Tibial nerve (tissue), 4 donors: ENCODE results near the gene DGKQ. TPM values are rescaled to one million over a fixed set of nuclear protein-coding genes. Genes with fewer than 3 reads are reported as not detected.

Source experiments
- DNase-seq, 2 donors: peaks; one replicate each; pipeline ENCODE4 v3.0.0-alpha.2; 2019; ENCODE audit warnings: low spot score in 2 of 2
- H3K27ac ChIP-seq, 4 donors: fragments of 200-600 bp; sonication (generic) in 3 of 4; one replicate each; pipeline ENCODE4 v1.5.1; 2017 to 2019; ENCODE audit warnings: mild to moderate bottlenecking in 1 of 4
- H3K27me3 ChIP-seq, 2 donors: fragments of 200-600 bp; sonication (generic) in 1 of 2; one replicate each; pipeline versions ENCODE4 v1.5.1 to v1.6.0; 2017 to 2019
- H3K36me3 ChIP-seq, 3 donors: fragments of 200-600 bp; sonication (generic); one replicate each; pipeline ENCODE4 v1.5.1; 2018 to 2019
- H3K4me1 ChIP-seq, 4 donors: fragments of 200-600 bp; sonication (generic) in 3 of 4; one replicate each; pipeline ENCODE4 v1.5.1; 2017 to 2019
- H3K4me3 ChIP-seq, 4 donors: fragments of 200-600 bp; sonication (generic) in 3 of 4; one replicate each; pipeline ENCODE4 v1.5.1; 2017 to 2019; ENCODE audit warnings: mild to moderate bottlenecking in 1 of 4, moderate library complexity in 1 of 4
- H3K9me3 ChIP-seq, 4 donors: fragments of 200-600 bp; sonication (generic) in 3 of 4; one replicate each; pipeline ENCODE4 v1.5.1; 2017 to 2019
- EP300 ChIP-seq, 2 donors: sonication (generic); formaldehyde crosslinking; IDR thresholded peaks; one replicate each; pipeline ENCODE4 v1.6.1; 2017; ENCODE audit warnings: antibody characterized with exemption in 2 of 2, mild to moderate bottlenecking in 1 of 2
- POLR2A ChIP-seq, 2 donors: fragments of 450-650 bp; IDR thresholded peaks; one replicate each; pipeline ENCODE4 v1.6.1; 2017; ENCODE audit warnings: antibody characterized with exemption in 2 of 2, mild to moderate bottlenecking in 2 of 2, moderate library complexity in 2 of 2
- WGBS, 2 donors: methylation state at CpG; one replicate each; pipeline ENCODE4 v1.1.5; 2018; 5-methylcytosine and 5-hydroxymethylcytosine counted together
- total RNA-seq, 4 donors: library from RNA; depleted of rRNA; stranded (reverse); fragments of >200 nt; gene quantifications; one replicate each; pipeline ENCODE4 v1.1.0, GENCODE V29; 2016
- TF ChIP-seq, protein P1 (sequence below), 5 experiments: fragments of 200-600 bp in 3 of 5; fragments of 450-650 bp in 2 of 5; sonication (generic) in 3 of 5; IDR thresholded peaks; one replicate each; pipeline ENCODE4 v1.5.1; 2016 to 2019; ENCODE audit warnings: antibody characterized with exemption in 5 of 5, mild to moderate bottlenecking in 3 of 5, moderate library complexity in 2 of 5

The DGKQ gene
- total RNA-seq, 4 donors from 2014 or later: 9.0 to 23.4 (median 13.6) TPM

DNA sequence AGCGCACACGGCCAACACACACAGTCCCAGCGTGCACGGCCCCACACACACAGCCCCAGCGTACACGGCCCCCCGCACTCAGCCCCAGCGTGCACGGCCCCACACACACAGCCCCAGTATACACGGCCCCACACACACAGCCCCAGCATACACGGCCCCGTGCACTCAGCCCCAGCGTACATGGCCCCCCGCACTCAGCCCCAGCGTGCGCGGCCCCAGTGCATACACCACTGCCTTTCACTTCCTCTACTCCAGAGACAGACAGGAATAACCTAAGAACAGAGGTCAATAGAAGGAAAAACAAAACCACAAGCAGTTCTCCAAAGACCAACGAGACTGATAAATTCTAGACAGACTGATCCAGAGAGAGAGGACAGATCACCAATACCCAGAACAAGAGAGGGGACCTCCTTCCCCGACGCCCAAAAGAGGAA lies 58.3 kb downstream of the DGKQ start:
- H3K27me3 ChIP-seq: no peaks in the 10 kb centered on the region
- H3K36me3 ChIP-seq: peaks cover 0 to 22% (median 7%) of the 10 kb centered on the region in 3 donors
- DNase-seq: no peak
- peak overlapping the region in 2 of 4 donors; percentile 28 to 41 for H3K27ac ChIP-seq
- WGBS, 2 donors: 33 to 44% methylated on average over 16 to 20 of the region's 20 CpGs
- no peaks in the 10 kb centered on the region for H3K9me3 ChIP-seq
- peak overlapping the region in 1 of 4 donors; percentile 12 for H3K4me3 ChIP-seq
- no peak for TF ChIP-seq EP300 (IDR thresholded peaks at IDR 0.05)
- TF ChIP-seq POLR2A (IDR thresholded peaks at IDR 0.05): no peak
- TF ChIP-seq, protein P1, sequence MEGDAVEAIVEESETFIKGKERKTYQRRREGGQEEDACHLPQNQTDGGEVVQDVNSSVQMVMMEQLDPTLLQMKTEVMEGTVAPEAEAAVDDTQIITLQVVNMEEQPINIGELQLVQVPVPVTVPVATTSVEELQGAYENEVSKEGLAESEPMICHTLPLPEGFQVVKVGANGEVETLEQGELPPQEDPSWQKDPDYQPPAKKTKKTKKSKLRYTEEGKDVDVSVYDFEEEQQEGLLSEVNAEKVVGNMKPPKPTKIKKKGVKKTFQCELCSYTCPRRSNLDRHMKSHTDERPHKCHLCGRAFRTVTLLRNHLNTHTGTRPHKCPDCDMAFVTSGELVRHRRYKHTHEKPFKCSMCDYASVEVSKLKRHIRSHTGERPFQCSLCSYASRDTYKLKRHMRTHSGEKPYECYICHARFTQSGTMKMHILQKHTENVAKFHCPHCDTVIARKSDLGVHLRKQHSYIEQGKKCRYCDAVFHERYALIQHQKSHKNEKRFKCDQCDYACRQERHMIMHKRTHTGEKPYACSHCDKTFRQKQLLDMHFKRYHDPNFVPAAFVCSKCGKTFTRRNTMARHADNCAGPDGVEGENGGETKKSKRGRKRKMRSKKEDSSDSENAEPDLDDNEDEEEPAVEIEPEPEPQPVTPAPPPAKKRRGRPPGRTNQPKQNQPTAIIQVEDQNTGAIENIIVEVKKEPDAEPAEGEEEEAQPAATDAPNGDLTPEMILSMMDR (IDR thresholded peaks at IDR 0.05): no peak
- H3K4me1 ChIP-seq: peaks cover 0 to 43% (median 8%) of the 10 kb centered on the region in 4 donors

DNA sequence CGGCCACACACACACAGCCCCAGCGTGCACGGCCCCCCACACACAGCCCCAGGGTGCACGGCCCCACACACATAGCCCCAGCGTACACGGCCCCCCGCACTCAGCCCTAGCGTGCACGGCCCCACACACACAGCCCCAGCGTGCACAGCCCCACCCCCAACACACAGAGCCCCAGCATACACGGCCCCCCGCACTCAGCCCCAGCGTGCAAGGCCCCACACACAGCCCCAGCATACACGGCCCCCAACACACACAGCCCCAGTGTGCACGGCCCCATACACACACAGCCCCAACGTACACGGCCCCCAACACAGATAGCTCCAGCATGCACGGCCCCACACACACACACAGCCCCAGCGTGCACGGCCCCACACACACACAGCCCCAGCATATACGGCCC lies 58.8 kb downstream of the DGKQ start:
- peaks cover 0 to 43% (median 8%) of the 10 kb centered on the region in 4 donors for H3K4me1 ChIP-seq
- no peaks in the 10 kb centered on the region for H3K27me3 ChIP-seq
- H3K36me3 ChIP-seq: peaks cover 0 to 27% (median 10%) of the 10 kb centered on the region in 3 donors
- H3K4me3 ChIP-seq: no peak overlapping the region
- DNase-seq: no peak
- H3K9me3 ChIP-seq: no peaks in the 10 kb centered on the region
- WGBS, 2 donors: 70% methylated on average over 6 of the region's 21 CpGs; no CpG with 5 or more reads in 1 of the 2 donors
- TF ChIP-seq POLR2A (IDR thresholded peaks at IDR 0.05) (no peak), EP300 (IDR thresholded peaks at IDR 0.05) (no peak)
- TF ChIP-seq, protein P1 (IDR thresholded peaks at IDR 0.05): no peak
- H3K27ac ChIP-seq: no peak overlapping the region

GRCh38 chr4:913280-913618 lies 60.1 kb downstream of the DGKQ start:
- peak overlapping the region in 2 of 4 donors; percentile 22 to 60 for H3K27ac ChIP-seq
- H3K4me1 ChIP-seq: peaks cover 0 to 43% (median 8%) of the 10 kb centered on the region in 4 donors
- H3K4me3 ChIP-seq: no peak overlapping the region
- 69 to 74% methylated on average over 4 of the region's 4 CpGs for WGBS, 2 donors
- no peaks in the 10 kb centered on the region for H3K9me3 ChIP-seq
- peaks cover 0 to 40% (median 10%) of the 10 kb centered on the region in 3 donors for H3K36me3 ChIP-seq
- no peaks in the 10 kb centered on the region for H3K27me3 ChIP-seq
- no peak for DNase-seq
- TF ChIP-seq EP300 (IDR thresholded peaks at IDR 0.05) (no peak), POLR2A (IDR thresholded peaks at IDR 0.05) (no peak)
- TF ChIP-seq, protein P1 (IDR thresholded peaks at IDR 0.05): no peak

DNA sequence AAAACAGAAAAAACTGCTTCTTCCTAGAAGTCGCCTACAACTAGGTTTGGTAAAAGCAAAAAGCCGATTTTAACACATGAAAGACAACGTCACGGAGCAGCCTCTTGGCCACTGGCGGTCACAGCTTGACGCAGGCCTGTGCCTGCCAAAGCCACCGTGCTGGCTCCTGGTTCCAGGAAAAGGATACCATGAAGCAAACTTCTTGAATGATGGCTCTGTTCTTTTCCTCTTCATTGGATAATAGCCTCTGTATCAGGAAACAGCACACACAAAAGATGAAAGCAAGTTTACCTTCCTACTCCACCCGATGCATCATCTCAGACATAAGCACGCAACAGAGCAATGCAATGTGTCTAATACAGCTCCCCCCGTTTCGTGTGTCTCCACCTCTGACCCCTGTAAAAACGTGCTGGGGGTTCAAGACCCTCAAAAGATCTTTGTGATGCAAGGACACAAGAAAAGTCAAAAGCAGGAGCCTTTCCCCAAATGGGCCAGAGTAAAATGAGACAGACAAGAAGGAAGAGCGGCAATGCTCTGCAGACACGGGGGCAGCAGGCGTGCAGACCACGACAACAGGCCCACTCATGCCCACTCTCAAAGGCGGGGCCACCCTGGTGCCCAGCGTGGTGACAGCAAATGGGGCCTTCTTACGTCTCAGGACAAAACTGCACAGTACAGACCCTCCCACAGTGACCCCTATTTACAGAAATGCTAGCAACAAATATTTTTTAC lies 60.7 kb downstream of the DGKQ start:
- 45 to 61% methylated on average over 19 of the region's 19 CpGs for WGBS, 2 donors
- DNase-seq: no peak
- TF ChIP-seq POLR2A (IDR thresholded peaks at IDR 0.05): no peak
- TF ChIP-seq, protein P1 (IDR thresholded peaks at IDR 0.05): no peak
- TF ChIP-seq EP300 (IDR thresholded peaks at IDR 0.05): no peak
- Histone ChIP-seq H3K27me3 (no peaks in the 10 kb centered on the region), H3K27ac (peak overlapping the region in 2 of 4 donors; percentile 60 to 72), H3K4me3 (no peak overlapping the region), H3K9me3 (no peaks in the 10 kb centered on the region), H3K36me3 (peaks cover 0 to 45% (median 10%) of the 10 kb centered on the region in 3 donors), H3K4me1 (peaks cover 0 to 43% (median 8%) of the 10 kb centered on the region in 4 donors)

DNA sequence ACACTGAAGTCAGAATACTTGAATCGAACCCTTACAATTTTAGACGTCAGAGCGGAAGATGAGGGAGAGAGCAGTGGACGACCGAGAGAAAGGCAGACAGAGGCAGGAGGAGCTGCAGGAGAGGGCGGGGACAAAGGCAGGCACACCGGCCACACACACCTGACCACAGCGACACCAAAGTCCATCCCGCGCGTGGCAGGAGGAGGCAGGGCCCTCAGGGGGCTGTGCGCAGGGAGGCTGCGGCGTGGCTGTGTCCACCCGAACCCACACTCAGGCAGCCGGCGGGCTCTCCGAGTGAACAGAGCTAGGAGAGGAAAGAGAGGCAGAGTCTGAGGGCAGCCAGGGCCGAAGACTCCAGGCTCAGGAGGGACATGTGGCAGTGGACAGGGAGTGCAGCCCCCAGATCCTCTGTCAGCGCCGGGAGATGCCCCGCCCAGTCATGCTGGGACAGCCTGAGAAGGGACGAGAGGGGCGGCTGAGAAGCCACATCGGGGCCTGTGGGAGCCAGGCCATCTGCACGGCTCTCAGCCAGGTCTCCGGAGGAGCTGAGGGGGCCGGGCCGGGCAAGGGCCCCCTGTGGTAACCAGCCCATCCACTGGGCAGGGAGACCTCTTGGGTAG lies 61.4 kb downstream of the DGKQ start:
- Histone ChIP-seq H3K9me3 (no peaks in the 10 kb centered on the region), H3K27me3 (no peaks in the 10 kb centered on the region), H3K4me3 (no peak overlapping the region), H3K27ac (peak overlapping the region in 2 of 4 donors; percentile 53 to 72), H3K36me3 (peaks cover 0 to 46% (median 10%) of the 10 kb centered on the region in 3 donors), H3K4me1 (peaks cover 0 to 43% (median 6%) of the 10 kb centered on the region in 4 donors)
- 79 to 82% methylated on average over 28 of the region's 29 CpGs for WGBS, 2 donors
- TF ChIP-seq POLR2A (IDR thresholded peaks at IDR 0.05) (no peak), EP300 (IDR thresholded peaks at IDR 0.05) (no peak)
- TF ChIP-seq, protein P1 (IDR thresholded peaks at IDR 0.05): no peak
- no peak for DNase-seq
